CD4-positive, alpha-beta T cell treated with Interleukin-4 for 4 hours (primary cell): ENCODE results near the gene CYP2U1.

Source experiments
- DNase-seq: peaks from one replicate; pipeline ENCODE4 v3.0.0-alpha.2; 2020

CYP2U1 gene

DNA sequence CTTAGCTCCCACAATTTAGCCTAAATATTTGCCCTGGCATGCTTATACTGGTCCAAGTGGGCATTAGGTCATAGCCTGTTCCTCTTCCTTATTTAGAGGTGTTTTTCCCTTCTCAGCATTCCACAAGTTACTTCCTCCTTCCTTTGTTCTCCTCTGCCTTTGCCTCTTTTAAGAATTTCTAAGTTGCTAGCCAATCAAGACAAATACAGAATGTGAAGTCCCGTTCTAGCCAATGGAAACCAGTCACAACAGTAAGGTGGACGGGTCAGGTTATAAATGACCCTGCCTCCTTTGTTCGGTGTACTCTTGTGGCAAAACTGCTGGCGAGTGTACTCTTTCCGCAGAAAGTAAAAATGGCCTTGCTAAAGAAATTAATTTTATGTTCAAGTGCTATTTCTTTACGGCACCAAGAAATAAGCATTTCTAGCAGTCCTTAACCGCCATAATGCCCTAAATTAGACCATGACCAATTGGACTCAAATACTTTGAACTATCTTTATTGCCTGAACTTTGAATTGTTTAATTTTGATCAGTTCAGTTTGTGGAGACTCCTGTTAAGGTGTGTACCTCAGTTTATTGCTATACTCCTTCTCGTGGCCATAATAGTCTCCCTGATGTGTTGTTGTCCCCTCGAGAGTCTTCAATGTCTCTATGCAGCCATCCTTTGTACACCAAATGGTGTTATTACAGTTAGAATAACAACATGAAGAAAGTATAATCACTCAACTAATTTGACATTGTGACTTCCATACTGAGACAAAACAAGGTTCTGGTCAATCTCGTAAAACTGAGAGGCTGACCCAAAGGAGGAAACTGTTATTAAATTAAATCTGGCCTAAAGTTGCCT is 56.8 kb downstream of the CYP2U1 start:
- no peak for DNase-seq

DNA sequence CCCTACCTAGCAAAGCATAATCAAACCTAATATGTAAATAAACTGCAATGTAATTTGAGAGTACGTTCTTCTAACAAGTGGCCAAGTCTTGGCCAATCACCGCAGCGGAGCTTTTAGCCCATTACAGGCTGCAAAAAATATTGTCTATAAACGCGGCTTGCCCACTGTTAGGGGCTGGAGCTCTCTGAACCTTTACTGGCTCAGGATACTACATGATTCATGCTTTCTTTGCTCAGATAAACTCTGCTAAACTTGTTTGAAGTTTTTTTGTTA is 57.4 kb downstream of the CYP2U1 start:
- DNase-seq: no peak

DNA sequence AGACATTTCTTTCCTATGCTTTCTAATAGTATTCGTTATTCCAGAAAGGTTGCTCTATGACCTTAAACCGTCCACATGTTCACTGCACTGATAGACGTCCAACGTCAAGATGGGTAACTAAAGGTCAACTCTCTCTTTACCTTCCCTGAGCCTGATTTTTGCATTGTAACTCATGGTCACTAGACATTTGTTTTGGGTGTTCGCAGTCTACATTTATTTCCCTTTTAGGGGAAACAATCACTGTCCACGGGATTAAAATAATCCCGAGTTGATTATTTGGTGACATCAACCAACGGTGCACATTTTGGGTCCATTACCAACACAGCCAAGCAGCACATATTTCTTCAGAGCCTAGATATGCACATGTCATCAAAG is 57.8 kb downstream of the CYP2U1 start:
- DNase-seq: no peak

DNA sequence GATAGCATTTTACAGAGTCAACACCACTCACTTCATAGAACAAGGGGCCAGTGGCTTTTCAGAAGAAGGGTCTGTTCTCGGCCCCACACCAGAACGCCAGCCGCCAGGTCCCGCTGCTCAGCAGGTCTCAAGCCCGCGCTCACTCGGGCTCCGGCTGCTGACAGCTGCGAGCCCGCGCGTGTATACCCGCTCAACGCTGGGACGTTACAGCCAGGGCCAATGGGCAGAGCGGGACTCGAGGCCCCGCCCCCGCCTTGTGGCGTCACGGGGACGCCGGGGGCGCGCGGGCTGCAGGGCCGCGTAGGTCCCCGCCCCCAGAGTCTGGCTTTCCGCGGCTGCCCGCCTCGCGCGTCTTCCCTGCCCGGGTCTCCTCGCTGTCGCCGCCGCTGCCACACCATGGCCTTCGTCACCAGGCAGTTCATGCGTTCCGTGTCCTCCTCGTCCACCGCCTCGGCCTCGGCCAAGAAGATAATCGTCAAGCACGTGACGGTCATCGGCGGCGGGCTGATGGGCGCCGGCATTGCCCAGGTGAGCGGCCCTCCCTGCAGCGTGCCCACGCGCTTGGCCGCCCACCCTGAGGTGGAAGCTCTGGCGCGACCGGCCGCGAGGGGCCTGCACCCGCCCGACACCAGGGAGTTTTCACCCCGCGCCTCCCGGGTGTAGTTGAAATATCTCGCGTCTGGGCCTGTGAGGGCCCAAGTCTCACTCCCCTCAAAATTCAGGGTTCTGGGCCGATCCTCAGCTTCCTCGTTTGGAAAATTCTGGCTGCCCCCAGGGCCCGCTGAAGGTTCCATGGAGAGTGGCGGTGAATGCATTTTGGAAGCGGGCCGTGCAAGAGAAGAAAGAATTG is 58.4 kb downstream of the CYP2U1 start, which contains the start of gene HADH:
HADH (plus strand) TSS at position 353 of the 850 bp plus-strand sequence; CDS start at position 397, 44 bp downstream.
- DNase-seq: peak; percentile 90

DNA sequence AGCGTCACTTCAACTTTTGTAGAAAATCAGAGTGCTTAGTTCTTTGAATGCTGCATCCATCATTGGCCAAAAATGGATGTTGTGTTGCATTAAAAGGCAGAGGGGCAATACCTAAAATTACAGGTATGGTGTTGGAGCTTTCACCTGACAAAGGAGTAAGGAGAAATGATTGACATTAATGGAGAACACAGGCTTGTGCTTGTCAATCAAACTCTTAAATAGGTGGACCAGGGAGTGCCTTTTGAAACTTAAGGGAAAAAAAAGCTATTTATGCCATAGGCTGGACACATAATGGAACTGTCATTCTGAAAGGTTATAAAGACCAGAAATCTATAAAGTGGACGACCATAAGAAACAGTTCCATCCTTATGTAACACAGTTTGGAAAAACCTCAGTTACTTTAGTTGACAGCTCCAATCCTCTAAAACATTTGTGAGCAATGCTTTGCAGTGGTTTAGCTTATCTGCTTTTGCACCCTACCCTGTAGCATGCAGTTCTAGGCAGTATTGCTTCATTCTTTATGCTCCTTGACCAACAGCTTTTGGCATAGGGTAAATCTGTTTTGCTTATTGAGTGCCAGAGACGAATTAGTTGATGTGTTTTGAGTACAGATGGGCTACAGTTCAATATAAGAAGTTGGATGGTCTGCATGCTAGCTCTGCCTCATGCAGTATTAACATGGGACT is 60.7 kb downstream of the CYP2U1 start:
- no peak for DNase-seq

DNA sequence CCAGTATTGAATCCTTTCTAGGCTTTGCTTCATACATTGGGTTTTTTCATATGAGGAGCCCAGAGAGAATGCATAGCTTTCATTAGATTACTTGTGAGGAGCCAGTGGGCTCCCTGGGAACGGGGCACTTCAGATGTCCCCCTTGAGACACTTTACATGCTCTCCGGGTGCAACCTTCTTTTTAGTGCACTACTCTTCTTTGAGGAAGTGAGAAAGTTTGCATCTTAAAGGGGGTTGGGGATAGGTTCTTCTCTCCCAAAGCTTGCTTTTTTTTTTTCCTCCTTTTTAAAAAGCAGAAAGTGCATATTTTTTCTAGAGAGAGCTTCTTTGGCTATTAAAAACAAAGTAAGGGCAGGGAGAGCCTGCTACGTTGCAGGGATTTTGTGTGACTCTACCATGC is 62.6 kb downstream of the CYP2U1 start:
- no peak for DNase-seq

DNA sequence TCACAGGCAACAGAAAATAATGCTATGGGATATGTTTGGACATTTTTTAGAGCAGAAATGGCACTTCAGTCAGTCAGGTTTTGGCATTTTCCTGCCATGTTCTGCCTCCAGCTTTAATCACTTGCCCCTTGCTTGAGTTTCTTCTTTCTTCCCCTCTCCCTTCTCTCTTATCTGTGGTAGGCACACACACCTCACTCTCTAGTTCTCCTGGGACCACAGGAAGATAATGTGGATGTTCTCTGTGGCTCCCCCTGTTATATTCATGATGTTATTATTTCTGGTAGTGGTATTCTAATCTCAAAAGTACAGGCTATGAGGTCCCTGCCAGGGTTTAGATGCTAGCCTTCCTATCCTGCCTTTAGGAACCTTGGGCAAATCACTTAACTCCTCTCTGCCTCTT is 63.5 kb downstream of the CYP2U1 start:
- no peak for DNase-seq

DNA sequence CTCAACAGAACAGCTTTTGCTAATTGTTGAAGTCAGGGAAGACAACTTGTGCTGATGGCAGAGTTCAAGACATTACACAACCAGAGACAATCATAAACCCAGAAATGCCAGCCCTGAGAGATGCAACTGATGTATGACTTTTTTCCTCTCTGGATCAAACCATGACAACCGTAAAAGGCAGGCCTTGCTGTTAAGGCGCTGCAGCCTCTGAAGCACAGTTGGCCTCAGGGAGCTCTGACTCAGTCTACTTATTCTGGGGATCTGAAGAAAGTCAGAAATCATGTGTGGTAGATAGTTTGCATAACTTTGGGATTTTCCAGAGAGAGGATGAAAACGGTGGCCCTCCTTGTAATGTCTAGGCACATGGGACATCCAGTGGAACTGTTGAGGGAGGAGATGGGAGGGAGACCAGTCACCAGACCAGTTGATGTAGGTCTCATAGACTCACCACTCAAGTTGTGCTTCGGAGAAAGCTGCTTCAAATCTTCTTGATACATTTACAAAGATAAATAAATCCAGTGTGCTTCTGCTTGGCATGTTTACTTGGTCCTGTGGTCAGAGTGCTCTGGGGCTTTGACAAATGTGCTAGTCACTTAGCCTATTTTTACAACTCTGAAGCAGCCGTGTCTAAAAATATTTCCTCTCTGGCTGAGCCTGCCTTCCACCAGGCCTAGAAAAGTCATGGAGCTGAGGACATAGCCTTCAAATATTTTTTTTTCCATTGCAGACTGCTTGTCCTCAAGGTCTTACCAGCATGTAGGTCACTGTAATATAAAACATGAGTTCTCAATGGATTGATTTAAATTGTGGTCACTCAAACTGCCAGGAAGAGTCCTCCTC is 65.8 kb downstream of the CYP2U1 start:
- DNase-seq: no peak

DNA sequence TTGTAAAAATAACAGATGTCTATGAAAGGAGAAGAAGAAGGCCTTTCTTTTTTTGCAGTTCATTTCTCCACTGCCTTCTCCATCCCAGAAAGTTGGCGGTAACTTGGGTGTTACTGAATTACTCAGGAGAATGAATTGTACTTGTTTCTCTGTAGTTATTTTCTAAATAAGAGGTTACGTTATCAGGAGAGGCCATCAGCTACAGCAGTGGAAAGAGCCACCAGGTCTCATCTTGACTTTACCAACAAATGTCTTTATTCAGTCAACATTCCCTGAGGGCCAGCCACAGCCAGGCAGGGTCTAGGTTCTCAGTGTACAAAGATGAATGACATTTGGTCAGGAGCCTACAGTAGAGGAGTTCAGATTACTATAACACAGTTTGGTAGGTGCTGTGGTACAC is 66.4 kb downstream of the CYP2U1 start:
- no peak for DNase-seq

DNA sequence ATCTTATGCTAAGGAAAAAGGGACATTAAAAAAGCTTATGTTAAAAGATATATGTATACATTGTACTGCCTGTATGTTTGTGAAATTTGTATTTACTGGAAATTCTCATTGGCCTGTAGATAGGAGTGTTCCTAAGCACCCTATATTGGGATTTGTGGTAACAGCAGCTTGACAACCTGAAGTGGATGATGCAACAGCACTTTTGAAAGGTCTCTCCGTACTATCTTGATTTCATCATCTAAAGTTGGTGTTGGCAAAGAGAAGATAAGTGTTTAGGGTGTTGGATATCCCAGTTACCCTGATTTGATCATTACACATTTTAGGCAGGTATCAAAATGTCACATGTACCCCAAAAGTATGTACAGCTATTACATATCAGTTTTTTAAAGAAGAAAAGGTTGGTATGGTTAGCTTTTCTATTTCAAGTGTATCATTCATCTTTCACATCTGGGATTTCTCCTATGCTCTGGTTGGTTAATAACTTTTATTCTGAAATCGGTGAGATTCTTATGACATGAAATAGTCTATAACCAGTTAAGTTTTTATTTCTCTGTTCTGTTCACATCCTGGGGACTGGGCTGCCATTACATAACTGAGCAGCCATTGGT is 68.7 kb downstream of the CYP2U1 start:
- DNase-seq: no peak

DNA sequence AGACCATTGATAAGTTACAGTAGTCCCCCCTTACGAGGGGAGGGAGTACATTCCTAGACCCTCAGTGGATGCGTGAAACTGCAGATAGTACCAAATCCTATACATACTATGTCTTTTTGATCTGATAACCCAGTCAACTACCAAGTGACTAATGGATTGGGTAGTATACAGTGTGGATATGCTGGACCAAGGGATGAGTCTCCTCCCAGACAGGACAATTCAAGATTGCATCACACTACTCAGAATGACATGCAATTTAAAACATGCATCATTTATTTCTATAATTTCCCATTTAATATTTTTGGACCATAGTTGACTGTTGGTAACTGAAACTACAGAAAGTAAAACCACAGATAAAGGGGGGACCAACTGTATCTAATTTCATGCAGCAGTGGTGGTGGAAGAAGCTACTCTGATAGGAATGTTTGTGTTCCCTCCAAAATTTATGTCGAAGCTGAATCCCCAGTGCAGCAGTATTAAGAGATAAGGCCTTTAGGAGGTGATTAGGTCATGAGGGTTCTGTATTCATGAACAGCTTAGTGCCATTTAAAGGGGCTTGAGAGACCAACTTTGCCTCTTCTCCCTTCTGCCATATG is 70.3 kb downstream of the CYP2U1 start:
- DNase-seq: no peak
